ENCODE results near the gene REEP3.
"Not testable (repeated sequence)": the region's sequence is repeated elsewhere in the genome, so short reads cannot be mapped to it uniquely, and the experiment has no call there.

The REEP3 gene

DNA sequence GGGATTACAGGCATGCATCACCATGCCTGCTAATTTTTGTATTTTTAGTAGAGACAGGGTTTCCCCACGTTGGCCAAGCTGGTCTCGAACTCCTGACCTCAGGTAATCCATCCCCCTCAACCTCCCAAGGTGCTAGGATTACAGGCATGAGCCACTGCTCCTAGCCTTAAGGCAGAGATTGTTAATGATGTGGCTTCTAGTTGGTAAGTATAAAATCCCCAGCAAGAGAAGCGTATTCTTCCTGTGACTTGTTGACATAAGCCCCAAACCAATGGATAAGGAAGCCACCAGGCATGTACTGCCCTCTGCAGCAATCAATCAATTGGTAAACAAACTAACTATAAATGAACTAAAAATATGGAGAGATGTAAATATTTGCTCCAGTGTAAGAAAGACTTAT lies 41.2 kb downstream of the REEP3 start:
- Histone ChIP-seq H4K20me1 (ENCODE audit: insufficient read depth, low read length) (no peaks in the 10 kb centered on the region; the same call in 1 of the 2 replicates), H3K9me3 (replicated peaks; ENCODE audit: insufficient read depth, low read length) (no peaks in the 10 kb centered on the region), H3K36me3 (replicated peaks; ENCODE audit: insufficient read depth, low read length) (no peaks in the 10 kb centered on the region), H3K4me1 (ENCODE audit: low read length) (no peaks in the 10 kb centered on the region), H2AFZ (ENCODE audit: low read length) (no peak overlapping the region), H3K4me3 (ENCODE audit: low read length) (no peak overlapping the region), H3K79me2 (ENCODE audit: low read length) (0 out of 2 replicates have a peak, but pooled peaks cover 11% of the 10 kb centered on the region), H3F3A (ENCODE audit: insufficient read depth, low read length) (no peaks in the 10 kb centered on the region), H3K4me2 (ENCODE audit: low read depth, low read length) (no peak overlapping the region), H3K27ac (ENCODE audit: low read length) (no peak overlapping the region), H3K27me3 (replicated peaks; ENCODE audit: insufficient read depth, low read length) (no peaks in the 10 kb centered on the region), H3K9me2 (replicated peaks; ENCODE audit: insufficient read depth, low read length) (no peaks in the 10 kb centered on the region), H3K9ac (ENCODE audit: low read length) (no peak overlapping the region)
- no peak for DNase-seq
- TF ChIP-seq EZH2phosphoT487 (IDR thresholded peaks at IDR 0.05; ENCODE audit: low read length), result no peak
- TF ChIP-seq, protein P1, sequence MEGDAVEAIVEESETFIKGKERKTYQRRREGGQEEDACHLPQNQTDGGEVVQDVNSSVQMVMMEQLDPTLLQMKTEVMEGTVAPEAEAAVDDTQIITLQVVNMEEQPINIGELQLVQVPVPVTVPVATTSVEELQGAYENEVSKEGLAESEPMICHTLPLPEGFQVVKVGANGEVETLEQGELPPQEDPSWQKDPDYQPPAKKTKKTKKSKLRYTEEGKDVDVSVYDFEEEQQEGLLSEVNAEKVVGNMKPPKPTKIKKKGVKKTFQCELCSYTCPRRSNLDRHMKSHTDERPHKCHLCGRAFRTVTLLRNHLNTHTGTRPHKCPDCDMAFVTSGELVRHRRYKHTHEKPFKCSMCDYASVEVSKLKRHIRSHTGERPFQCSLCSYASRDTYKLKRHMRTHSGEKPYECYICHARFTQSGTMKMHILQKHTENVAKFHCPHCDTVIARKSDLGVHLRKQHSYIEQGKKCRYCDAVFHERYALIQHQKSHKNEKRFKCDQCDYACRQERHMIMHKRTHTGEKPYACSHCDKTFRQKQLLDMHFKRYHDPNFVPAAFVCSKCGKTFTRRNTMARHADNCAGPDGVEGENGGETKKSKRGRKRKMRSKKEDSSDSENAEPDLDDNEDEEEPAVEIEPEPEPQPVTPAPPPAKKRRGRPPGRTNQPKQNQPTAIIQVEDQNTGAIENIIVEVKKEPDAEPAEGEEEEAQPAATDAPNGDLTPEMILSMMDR (IDR thresholded peaks at IDR 0.05; ENCODE audit: low read length), result no peak
- TF ChIP-seq EZH2 (optimal IDR thresholded peaks at IDR 0.05; ENCODE audit: low read depth, low read length), result no peak

DNA sequence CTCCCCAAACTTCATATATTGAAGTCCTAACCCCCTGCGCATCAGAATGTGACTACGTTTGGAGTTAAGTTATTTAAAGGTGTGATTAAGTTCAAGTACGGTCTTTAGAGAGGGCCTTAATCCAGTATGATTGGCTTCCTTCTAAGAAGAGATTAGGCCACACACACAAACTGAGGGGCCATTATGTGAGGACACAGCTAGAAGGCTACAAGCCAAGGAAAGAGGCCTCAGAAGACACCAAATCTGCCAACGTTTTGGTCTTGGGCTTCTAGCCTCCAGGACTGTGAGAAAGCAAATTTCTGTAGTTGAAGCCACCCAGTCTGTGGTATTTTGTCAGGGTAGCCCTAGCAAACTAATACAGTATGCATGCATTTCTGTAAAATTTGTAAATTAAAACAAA lies 41.7 kb downstream of the REEP3 start:
- DNase-seq, result no peak
- Histone ChIP-seq H3F3A (ENCODE audit: insufficient read depth, low read length) (no peaks in the 10 kb centered on the region), H3K36me3 (replicated peaks; ENCODE audit: insufficient read depth, low read length) (no peaks in the 10 kb centered on the region), H3K9me3 (replicated peaks; ENCODE audit: insufficient read depth, low read length) (no peaks in the 10 kb centered on the region), H3K4me3 (ENCODE audit: low read length) (no peak overlapping the region), H3K4me2 (ENCODE audit: low read depth, low read length) (no peak overlapping the region), H3K79me2 (ENCODE audit: low read length) (0 out of 2 replicates have a peak, but pooled peaks cover 11% of the 10 kb centered on the region), H3K27me3 (replicated peaks; ENCODE audit: insufficient read depth, low read length) (no peaks in the 10 kb centered on the region), H3K9me2 (replicated peaks; ENCODE audit: insufficient read depth, low read length) (no peaks in the 10 kb centered on the region), H3K9ac (ENCODE audit: low read length) (no peak overlapping the region), H2AFZ (ENCODE audit: low read length) (no peak overlapping the region), H3K4me1 (ENCODE audit: low read length) (no peaks in the 10 kb centered on the region), H4K20me1 (ENCODE audit: insufficient read depth, low read length) (no peaks in the 10 kb centered on the region; the same call in 1 of the 2 replicates), H3K27ac (ENCODE audit: low read length) (no peak overlapping the region)
- TF ChIP-seq EZH2 (optimal IDR thresholded peaks at IDR 0.05; ENCODE audit: low read depth, low read length) (no peak), EZH2phosphoT487 (IDR thresholded peaks at IDR 0.05; ENCODE audit: low read length) (no peak)
- TF ChIP-seq, protein P1 (IDR thresholded peaks at IDR 0.05; ENCODE audit: low read length), result no peak

DNA sequence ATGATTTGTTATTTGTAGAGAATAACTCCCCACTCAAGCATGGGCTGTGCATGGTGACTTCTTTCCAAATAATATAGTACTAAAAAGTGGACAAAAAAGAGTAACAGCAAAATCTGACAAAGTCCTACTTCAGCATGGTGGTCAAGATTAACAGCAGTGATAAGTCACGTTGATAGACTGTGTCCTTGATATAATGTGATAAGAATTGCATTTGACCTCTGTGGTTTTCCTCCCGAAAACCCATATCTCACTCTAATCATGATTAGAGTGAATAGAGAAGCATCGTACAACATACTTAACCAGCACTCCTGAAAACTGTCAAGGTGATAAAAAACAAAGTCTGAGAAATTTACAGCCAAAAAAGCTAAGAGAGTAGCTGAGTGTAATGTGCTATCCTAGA lies 42.4 kb downstream of the REEP3 start:
- DNase-seq, result no peak
- Histone ChIP-seq H3K9ac (ENCODE audit: low read length) (no peak overlapping the region), H2AFZ (ENCODE audit: low read length) (no peak overlapping the region), H4K20me1 (ENCODE audit: insufficient read depth, low read length) (no peaks in the 10 kb centered on the region; the same call in 1 of the 2 replicates), H3K79me2 (ENCODE audit: low read length) (0 out of 2 replicates have a peak, but pooled peaks cover 11% of the 10 kb centered on the region), H3K36me3 (replicated peaks; ENCODE audit: insufficient read depth, low read length) (no peaks in the 10 kb centered on the region), H3K9me3 (replicated peaks; ENCODE audit: insufficient read depth, low read length) (no peaks in the 10 kb centered on the region), H3K4me2 (ENCODE audit: low read depth, low read length) (no peak overlapping the region), H3K4me3 (ENCODE audit: low read length) (no peak overlapping the region), H3K9me2 (replicated peaks; ENCODE audit: insufficient read depth, low read length) (no peaks in the 10 kb centered on the region), H3F3A (ENCODE audit: insufficient read depth, low read length) (no peaks in the 10 kb centered on the region), H3K27ac (ENCODE audit: low read length) (no peak overlapping the region), H3K4me1 (ENCODE audit: low read length) (no peaks in the 10 kb centered on the region), H3K27me3 (replicated peaks; ENCODE audit: insufficient read depth, low read length) (no peaks in the 10 kb centered on the region)
- TF ChIP-seq, protein P1 (IDR thresholded peaks at IDR 0.05; ENCODE audit: low read length), result no peak

DNA sequence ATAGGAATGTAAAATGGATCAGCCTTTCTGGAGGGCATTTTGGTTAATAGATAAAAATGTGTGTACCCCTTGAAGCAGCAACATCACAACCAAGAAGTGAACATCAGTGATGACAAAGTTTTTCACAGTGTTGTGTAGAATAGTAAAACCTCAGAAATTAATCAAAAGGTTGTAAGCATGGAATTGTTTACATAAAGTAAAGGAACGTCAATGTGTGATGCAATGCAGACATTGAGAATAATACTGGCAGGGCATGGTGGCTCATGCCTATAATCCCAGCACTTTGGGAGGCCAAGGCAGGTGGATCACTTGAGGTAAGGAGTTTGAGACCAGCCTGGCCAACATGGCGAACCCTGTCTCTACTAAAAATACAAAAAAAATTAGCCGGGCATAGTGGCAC lies 43.5 kb downstream of the REEP3 start:
- not testable (repeated sequence) for H2AFZ ChIP-seq (ENCODE audit: low read length); H4K20me1 ChIP-seq (ENCODE audit: insufficient read depth, low read length); H3K9me2 ChIP-seq (replicated peaks; ENCODE audit: insufficient read depth, low read length); H3K4me1 ChIP-seq (ENCODE audit: low read length); H3K4me2 ChIP-seq (ENCODE audit: low read depth, low read length); H3K27me3 ChIP-seq (replicated peaks; ENCODE audit: insufficient read depth, low read length); DNase-seq; H3K4me3 ChIP-seq (ENCODE audit: low read length); H3K9ac ChIP-seq (ENCODE audit: low read length); H3K27ac ChIP-seq (ENCODE audit: low read length); H3K9me3 ChIP-seq (replicated peaks; ENCODE audit: insufficient read depth, low read length); H3K36me3 ChIP-seq (replicated peaks; ENCODE audit: insufficient read depth, low read length); H3F3A ChIP-seq (ENCODE audit: insufficient read depth, low read length)
- 0 out of 2 replicates have a peak, but pooled peaks cover 11% of the 10 kb centered on the region for H3K79me2 ChIP-seq (ENCODE audit: low read length)

Measured in MM.1S (cell line).